ENCODE results near the gene MRS2.

DNA sequence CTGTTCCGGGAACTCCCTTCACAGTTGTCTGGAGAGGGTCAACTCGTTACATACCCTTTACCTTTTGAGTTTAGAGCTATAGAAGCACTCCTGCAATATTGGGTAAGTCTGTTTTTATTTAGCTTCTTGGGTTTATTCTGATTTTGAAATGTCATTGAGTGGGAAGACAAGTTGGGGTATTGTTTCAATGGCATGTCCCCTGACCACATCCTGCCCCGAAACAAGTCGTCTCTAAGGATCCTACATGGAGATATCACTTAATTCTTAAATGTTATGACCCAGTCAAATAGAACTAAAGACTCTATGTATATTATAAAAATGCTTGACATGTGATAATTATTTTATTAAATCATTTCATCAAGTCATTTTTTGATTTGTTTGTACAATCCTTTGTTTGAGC is 9.6 kb downstream of the MRS2 start:
- TF ChIP-seq, protein P1, sequence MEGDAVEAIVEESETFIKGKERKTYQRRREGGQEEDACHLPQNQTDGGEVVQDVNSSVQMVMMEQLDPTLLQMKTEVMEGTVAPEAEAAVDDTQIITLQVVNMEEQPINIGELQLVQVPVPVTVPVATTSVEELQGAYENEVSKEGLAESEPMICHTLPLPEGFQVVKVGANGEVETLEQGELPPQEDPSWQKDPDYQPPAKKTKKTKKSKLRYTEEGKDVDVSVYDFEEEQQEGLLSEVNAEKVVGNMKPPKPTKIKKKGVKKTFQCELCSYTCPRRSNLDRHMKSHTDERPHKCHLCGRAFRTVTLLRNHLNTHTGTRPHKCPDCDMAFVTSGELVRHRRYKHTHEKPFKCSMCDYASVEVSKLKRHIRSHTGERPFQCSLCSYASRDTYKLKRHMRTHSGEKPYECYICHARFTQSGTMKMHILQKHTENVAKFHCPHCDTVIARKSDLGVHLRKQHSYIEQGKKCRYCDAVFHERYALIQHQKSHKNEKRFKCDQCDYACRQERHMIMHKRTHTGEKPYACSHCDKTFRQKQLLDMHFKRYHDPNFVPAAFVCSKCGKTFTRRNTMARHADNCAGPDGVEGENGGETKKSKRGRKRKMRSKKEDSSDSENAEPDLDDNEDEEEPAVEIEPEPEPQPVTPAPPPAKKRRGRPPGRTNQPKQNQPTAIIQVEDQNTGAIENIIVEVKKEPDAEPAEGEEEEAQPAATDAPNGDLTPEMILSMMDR (IDR thresholded peaks at IDR 0.05) = no peak
- TF ChIP-seq POLR2A (IDR thresholded peaks at IDR 0.05) (no peak), POLR2AphosphoS5 (IDR thresholded peaks at IDR 0.05; ENCODE audit: insufficient read depth in 1 of 2, low read depth in 1 of 2) (no peak)
